HG03060 (cell line): ENCODE data around the gene CXCL14.

Experiments
- ATAC-seq: cut with Tn5 transposase; IDR thresholded peaks from one replicate; pipeline ENCODE4 v1.9.1; 2021; ENCODE audit warnings: low read depth, moderate number of reproducible peaks; ENCODE audit not compliant: unreplicated experiment

CXCL14 gene

DNA sequence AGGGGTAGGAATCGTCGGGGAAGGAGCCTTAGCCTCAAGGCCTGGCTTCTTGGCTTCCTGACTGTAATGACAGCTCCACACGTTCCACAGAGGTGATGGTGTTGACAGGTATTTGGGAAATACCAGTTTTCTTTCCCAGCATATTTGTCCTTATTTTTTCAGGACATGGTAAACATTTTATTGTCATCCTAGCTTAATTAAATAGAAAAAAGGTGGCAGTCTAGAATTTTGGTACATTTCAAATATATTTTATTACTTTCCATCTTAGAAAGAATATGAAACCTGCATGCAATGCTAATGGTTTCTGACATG is 8.4 kb downstream of the CXCL14 start:
- no peak for ATAC-seq

DNA sequence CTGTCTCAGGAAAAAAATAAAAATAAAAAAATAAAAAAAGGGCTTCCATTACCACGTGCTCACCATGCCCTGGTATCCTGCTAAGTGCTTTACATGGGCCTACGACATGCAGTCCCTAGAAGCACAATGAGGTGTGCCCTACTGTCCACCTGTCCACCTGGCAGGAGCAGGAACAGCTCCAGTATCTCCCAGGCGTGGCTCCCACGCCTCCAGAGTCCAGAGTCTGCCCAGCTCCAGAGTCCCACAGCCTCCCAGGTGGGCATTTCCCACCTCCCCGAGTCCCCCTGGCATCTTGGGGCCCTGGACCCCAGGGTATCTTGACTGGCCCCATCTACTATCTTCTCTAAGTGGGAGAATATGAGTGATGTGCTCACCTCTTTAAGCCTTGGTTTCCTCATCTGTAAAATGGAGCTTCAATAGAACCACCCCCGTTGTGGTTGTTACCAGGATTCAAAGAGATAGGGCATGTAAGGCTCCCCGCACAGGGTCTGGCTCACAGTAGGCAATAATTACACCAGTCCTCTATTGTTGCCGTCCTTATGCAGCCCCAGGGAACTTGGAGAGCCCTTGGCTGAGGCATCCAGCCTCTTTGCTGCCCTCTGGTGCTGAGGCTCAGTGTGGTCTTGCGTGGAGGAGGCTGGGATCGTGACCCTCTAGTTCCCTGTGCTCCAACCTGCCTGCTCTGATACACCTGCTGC is 8.9 kb downstream of the CXCL14 start:
- ATAC-seq, result no peak

- no peak for ATAC-seq
Measured at GRCh38 chr5:135568923-135569360, 9.8 kb downstream of the CXCL14 start.

GRCh38 chr5:135568246-135568645 is 10.5 kb downstream of the CXCL14 start:
- no peak for ATAC-seq

GRCh38 chr5:135567661-135568060 is 11.1 kb downstream of the CXCL14 start:
- ATAC-seq, result no peak

DNA sequence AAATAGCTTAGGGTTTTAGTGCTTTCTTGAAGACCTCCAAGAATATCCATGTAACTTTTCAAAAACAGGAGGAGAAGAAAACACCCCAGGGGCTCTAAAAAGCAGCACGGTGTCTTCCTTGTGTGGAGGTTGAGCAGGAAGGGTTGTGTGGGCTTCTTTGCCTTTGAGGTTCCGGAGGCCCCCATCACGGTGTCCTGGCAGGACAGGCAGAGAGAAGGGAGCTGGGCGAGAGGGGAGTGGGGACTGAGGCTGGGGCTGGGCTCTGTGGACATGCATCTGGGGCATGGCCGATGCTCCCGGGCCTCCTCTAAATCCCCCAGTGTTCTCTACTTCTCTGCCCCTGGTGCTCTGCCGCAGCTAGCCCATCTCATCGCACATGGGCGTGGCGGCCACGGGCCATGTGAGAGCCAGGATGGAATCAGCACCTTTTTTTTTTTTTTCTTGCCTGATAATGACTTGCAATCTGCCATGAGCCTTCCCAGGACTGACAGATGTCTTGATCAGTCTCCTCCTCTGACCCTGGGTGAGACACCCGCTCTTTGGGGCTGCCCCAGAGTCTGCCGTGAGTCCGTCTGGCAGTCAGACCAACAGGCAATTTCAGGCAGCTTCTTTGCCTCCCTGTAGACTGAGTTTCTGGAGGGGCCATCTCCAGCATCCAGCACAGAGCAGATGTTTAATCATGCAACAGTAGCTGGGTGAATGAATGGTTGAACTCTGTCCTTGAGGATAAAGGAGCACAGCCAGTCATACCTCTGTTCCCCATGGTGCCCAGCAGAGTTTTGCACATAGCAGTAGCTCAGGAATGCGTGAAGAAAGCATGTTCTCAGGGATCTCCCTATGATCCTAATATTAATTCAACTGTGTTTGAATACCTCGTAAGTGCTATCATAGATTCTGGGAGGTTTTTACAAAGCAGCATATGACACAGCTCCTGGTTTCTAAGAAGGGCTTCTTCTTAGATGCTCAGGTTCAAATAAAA is 12.1 kb downstream of the CXCL14 start:
- no peak for ATAC-seq

- ATAC-seq, result no peak
Measured at GRCh38 chr5:135565725-135566421, 12.9 kb downstream of the CXCL14 start.

DNA sequence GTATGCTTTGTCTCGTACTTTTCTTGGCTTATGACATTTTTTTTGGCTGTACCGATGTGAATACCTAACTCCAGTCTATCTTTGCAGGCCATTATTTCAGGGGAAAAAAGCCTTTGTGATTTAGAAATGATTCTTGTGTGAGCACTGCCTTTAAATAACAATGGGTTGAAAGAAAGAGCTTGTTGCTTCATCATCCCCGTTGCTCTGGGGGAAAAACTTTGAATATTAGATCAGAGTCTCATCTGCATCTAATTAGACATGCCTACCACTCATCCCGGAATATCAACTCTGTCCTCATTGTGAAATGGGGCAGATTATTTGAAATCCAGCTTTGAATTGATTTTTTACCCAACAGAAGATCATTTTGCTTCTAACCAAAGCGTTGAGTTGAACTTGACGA is 13.5 kb downstream of the CXCL14 start:
- no peak for ATAC-seq

DNA sequence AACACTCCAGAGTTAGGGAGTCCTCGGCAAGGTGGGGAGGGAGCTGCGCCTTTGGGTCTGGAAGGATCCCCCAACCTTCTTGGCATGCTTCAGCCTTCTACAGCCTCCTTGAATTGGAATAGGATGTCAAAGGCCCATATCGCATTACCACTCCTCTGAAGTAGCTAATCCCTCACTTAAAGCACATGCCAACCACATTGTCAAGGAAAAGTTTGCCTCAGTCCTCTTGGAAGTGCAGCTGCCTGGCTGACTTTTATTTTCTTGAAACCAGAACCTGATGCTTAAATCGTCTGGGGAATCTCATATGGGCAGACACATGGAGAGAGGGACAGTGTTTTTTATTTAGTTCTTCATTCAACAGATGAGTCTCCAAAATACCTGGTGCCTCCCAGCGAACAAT is 14.5 kb downstream of the CXCL14 start:
- ATAC-seq, result no peak

DNA sequence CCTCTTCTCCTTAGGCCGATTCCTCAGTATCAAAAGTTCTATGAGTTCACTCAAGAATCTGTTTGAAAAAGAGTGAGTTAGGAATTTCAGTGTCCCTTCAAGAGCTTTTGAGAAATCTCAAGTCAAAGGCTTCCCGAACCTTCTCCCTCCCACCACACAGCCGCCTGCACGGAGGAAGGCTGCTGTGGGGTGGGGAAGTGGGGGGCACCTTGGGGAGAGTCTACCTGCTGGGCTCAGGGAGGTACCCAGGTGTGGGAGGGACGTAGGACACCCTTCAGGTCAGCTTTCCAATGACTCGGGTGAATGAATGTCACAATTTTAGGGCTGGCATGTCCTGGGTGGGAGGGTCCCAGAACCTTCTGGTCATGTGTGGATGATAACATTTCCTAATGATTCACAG is 17.5 kb downstream of the CXCL14 start:
- ATAC-seq, result no peak

- ATAC-seq, result peak; percentile 74
Measured at GRCh38 chr5:135560858-135561257, 17.9 kb downstream of the CXCL14 start.

DNA sequence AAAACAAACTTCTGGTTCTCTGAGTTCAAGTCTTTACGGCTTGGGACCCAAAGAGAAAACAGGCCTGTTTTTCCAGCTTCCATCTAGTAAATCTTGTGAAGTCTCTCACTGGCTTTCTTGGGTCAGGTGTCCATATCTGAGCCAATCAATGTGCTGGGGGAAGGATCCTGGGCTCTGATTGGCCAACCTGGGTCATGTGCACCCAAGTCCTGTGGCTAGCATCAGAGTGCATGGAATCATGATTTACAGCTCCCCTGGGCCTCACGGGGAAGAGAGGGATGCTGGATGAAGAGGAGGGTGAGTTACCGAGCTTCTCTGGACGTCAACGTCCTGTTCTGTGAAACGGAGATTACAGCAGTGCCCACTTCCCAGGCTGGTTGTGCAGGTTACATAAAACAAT is 19.4 kb downstream of the CXCL14 start:
- ATAC-seq, result no peak

- no peak for ATAC-seq
Measured at GRCh38 chr5:135557076-135557838, 21.5 kb downstream of the CXCL14 start.

- no peak for ATAC-seq
Measured at GRCh38 chr5:135556620-135557019, 22.2 kb downstream of the CXCL14 start.

DNA sequence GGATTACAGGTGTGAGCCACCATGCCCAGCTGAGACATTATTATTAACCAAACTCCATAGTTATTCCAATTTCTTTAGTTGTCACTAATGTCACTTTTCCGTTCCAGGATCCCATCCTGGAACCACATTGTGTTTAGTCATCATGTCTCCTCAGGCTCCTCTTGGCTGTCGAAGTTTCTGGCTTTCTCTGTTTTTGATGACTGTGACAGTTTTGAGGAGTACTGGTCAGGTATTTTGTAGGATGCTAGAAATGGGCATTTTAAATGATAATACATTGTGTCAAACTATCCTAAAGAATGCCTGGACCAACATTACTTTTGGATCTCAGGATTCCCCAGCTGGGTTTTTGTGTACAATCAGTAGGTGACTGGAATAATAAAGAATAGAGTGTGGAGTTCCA is 23.3 kb downstream of the CXCL14 start:
- ATAC-seq, result no peak

GRCh38 chr5:135553688-135554462 is 24.9 kb downstream of the CXCL14 start:
- no peak for ATAC-seq

- ATAC-seq, result no peak
Measured at GRCh38 chr5:135551593-135552447, 27.0 kb downstream of the CXCL14 start.

- no peak for ATAC-seq
Measured at GRCh38 chr5:135549413-135549812, 29.4 kb downstream of the CXCL14 start.
